Type B pancreatic cell (in vitro differentiated cells): ENCODE measurements around the gene IRF2BPL. TPM values are rescaled to one million over a fixed set of nuclear protein-coding genes. Genes with fewer than 3 reads are reported as not detected.

ENCODE experiments used
- DNase-seq: peaks from one replicate; pipeline ENCODE4 v3.0.0; 2021; ENCODE audit warnings: mixed read lengths; ENCODE audit not compliant: unreplicated experiment; ENCODE audit errors: extremely low spot score
- H3K27ac Mint-ChIP-seq: 2 replicates; pipeline ENCODE4 v1.8.0; 2021; ENCODE audit warnings: mild to moderate bottlenecking, mixed read lengths
- H3K27me3 Mint-ChIP-seq: 2 replicates; pipeline ENCODE4 v1.8.0; 2021; ENCODE audit warnings: mixed read lengths
- H3K36me3 Mint-ChIP-seq: 2 replicates; pipeline ENCODE4 v1.8.0; 2021; ENCODE audit warnings: mixed read lengths
- H3K4me1 Mint-ChIP-seq: one replicate; pipeline ENCODE4 v1.8.0; 2021; ENCODE audit warnings: mixed read lengths; ENCODE audit not compliant: unreplicated experiment
- H3K4me3 Mint-ChIP-seq: 2 replicates; pipeline ENCODE4 v1.8.0; 2021; ENCODE audit warnings: mild to moderate bottlenecking, mixed read lengths
- H3K9me3 Mint-ChIP-seq: 2 replicates; pipeline ENCODE4 v1.8.0; 2021; ENCODE audit warnings: mixed read lengths
- total RNA-seq: library from RNA; stranded (reverse); gene quantifications from 2 replicates; pipeline ENCODE4 v1.2.1, GENCODE V29; 2021; ENCODE audit warnings: low replicate concordance
- TF ChIP-seq, protein P1 (sequence below): fragments of 200-600 bp; sonication (generic); conservative IDR thresholded peaks from 2 replicates; pipeline ENCODE4 v1.5.0; 2021; ENCODE audit warnings: antibody characterized with exemption, mild to moderate bottlenecking

Gene IRF2BPL
- total RNA-seq, 1 donor from 2014 or later, result 59.7 TPM

DNA sequence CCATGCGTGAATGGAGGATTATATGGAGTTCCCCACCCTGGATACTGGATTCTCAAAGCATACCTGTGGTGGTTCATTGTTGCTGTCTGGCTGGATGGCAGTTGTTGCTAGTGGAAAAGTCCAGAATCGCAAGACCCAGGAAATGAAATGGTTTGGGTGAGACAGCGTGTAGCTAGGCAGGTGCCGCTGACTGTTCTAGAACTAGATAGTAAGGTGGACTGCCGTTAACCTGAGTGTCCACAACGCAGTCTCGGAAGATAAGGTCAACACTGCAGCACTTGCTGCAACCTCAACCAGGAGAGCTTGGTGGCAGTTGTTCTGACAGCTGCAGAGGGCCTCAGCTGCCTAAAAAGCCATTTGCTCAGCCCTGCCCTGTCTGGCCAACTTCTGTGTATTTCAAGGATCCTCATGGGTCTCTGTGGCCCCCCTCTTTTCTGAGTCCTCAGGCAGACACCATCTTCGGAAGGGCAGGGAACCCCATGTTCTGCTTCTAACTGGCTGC is 15.5 kb upstream of the IRF2BPL start:
- TF ChIP-seq, protein P1, sequence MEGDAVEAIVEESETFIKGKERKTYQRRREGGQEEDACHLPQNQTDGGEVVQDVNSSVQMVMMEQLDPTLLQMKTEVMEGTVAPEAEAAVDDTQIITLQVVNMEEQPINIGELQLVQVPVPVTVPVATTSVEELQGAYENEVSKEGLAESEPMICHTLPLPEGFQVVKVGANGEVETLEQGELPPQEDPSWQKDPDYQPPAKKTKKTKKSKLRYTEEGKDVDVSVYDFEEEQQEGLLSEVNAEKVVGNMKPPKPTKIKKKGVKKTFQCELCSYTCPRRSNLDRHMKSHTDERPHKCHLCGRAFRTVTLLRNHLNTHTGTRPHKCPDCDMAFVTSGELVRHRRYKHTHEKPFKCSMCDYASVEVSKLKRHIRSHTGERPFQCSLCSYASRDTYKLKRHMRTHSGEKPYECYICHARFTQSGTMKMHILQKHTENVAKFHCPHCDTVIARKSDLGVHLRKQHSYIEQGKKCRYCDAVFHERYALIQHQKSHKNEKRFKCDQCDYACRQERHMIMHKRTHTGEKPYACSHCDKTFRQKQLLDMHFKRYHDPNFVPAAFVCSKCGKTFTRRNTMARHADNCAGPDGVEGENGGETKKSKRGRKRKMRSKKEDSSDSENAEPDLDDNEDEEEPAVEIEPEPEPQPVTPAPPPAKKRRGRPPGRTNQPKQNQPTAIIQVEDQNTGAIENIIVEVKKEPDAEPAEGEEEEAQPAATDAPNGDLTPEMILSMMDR, result no peak
- no peaks in the 10 kb centered on the region for H3K27me3 Mint-ChIP-seq
- H3K36me3 Mint-ChIP-seq, result no peaks in the 10 kb centered on the region
- no peak for DNase-seq
- peaks cover 73% of the 10 kb centered on the region for H3K4me1 Mint-ChIP-seq
- H3K27ac Mint-ChIP-seq, result peak overlapping the region; percentile 72
- no peaks in the 10 kb centered on the region for H3K9me3 Mint-ChIP-seq
- H3K4me3 Mint-ChIP-seq, result peak overlapping the region; percentile 62

DNA sequence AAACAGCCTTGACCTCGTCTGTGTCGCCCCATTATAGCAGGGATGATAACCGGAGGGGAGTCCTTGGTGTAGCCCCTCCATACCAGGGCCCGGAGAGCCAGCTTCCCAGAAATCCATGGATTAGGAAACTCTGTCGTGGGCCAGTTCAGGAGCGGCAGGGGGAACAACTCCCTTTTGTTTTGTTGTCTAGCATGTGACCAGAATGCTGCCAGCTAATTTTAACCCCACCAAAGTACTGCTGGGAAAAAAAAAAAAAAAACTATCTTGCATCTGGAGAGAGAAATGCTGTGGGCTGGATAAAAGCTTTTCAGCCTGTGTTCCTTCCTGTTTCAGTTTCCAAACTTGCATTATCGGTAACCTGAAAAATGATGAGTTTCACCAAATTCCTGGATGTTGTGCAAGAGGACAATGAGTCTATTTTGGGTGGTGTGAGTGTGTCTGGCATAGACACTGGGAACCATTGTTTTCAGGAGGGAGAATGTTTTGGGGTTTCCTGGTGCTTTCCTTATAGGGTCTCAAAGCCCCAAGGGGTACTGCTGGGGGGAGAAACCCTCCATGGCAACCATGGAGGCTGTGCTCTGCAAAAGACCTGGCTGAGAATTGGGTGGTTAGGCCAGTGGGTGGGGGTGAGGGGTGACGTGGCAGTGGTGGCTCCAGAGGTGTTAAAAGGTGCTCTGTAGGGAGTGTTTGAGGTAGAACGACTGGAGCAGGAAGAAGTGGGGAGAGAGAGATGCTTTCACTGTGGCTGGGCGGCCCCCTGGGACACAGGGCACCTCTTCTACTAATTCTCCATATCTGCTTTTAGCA is 14.9 kb upstream of the IRF2BPL start:
- peaks cover 80% of the 10 kb centered on the region for H3K4me1 Mint-ChIP-seq
- TF ChIP-seq, protein P1, result no peak
- peak overlapping the region; percentile 62 for H3K4me3 Mint-ChIP-seq
- peak overlapping the region; percentile 72 for H3K27ac Mint-ChIP-seq
- DNase-seq, result no peak
- no peaks in the 10 kb centered on the region for H3K9me3 Mint-ChIP-seq
- no peaks in the 10 kb centered on the region for H3K36me3 Mint-ChIP-seq
- no peaks in the 10 kb centered on the region for H3K27me3 Mint-ChIP-seq

DNA sequence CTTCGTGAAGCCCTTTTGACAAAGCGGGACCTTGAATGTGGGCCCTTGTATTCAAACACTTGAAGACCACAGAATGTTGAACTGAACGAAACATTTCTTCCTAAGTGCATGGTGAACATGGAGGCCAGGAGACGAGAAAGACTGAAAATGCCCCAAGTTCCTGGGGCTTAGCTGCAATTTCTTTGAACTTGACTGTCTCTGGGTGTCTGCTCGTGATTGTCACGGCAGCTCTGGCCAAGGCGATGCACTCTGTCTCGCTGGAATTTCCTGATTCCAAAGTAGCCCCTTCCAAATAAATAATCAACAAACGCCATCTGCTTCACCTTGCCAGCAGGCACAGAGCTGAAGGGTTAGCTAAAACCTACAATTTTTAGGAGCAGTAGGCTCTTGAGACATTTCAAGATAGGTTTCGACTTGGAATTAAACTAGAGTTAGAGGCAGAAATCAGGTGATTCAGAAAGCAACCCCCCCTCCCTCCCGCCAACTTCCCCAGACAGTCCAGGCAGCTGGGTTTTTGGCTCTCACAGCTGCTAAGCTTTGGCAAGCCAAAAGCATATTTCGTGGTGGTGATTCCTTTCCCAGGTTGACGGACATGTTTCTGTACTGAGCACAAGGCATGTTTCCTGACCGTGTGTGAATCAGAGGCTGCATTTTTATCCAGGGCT is 13.5 kb upstream of the IRF2BPL start:
- no peaks in the 10 kb centered on the region for H3K9me3 Mint-ChIP-seq
- no peaks in the 10 kb centered on the region for H3K27me3 Mint-ChIP-seq
- H3K4me3 Mint-ChIP-seq, result peak overlapping the region; percentile 56
- peak overlapping the region; percentile 91 for H3K27ac Mint-ChIP-seq
- TF ChIP-seq, protein P1, result no peak
- H3K36me3 Mint-ChIP-seq, result no peaks in the 10 kb centered on the region
- DNase-seq, result no peak
- H3K4me1 Mint-ChIP-seq, result peaks cover 89% of the 10 kb centered on the region

DNA sequence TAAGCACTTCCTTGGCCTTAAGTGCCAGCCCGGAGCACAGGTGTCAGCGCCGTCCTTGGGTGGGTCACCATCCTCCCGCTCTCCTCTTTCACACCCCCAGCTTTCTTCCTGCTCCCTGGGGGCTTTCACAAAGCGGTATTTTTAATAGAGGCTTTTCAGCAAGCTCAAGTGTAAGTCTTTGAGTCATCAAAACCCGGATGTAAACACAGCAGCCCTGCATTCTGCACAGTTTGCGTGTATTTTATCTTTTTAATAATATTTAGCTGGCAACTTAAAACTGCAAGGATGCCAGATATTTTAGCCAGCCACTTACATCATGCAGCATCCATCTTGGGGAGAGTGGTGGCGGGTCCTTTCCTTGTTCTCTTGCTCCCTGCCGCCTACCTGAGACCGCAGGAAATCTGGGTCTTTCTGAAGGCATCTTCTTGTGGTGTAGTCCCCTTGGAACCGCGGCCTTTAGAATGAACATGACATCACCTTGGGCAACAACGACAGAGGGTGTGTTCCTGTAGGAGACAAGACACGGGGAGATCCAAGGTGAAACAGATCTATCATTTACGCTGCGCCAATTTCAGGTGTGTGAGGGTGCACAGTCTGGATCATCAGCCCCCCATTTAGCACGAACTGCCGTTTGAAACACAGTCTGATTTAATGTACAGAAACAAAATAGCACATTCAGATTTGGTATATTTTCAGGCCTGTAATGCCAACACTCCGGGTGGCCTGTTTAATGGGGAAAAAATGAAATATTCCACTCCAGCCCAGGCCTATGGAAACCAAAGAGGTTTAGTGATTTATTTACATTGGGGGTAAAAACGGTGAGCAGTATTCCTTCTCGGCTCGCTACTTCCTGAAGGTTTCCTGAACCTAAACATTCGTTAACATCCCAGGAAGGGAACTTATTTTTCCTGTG is 12.5 kb upstream of the IRF2BPL start:
- H3K4me3 Mint-ChIP-seq, result peak overlapping the region; percentile 80
- H3K27me3 Mint-ChIP-seq, result no peaks in the 10 kb centered on the region
- no peaks in the 10 kb centered on the region for H3K36me3 Mint-ChIP-seq
- peaks cover 90% of the 10 kb centered on the region for H3K4me1 Mint-ChIP-seq
- H3K27ac Mint-ChIP-seq, result peak overlapping the region; percentile 91
- no peak for DNase-seq
- TF ChIP-seq, protein P1, result no peak
- H3K9me3 Mint-ChIP-seq, result no peaks in the 10 kb centered on the region

DNA sequence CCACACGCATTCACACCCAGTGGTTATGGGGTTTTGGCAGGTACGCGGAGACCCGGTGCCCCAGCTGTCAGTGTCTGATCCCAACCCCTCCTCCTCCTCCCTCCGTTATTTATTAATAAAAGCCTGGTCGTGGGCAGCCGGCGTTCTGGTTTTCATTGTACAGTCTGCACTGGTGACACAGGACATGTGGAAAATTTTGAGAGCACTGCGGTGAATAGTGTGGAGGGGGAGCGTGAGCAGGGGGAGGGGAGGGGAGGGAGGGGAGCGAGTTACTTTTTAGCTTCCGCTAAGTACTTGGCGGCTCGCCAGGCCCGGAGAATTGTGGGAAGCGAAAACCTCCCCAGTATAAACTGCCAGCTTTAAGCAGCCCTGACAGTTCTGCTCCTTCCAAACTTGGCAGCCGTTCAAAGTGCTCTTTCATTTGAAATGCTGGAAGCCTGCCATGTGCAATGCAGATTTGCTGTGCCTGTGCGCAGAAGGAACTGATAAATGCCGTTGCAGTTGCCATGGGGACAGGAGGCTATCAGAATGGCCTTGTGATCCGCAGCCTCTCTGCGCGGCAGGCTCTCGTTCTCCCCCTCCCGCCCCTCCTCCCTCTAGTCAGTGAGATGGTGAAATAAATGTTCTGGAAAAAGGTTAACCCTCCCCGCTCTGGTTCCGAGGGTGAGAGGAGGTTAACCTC is 11.7 kb upstream of the IRF2BPL start:
- H3K36me3 Mint-ChIP-seq, result no peaks in the 10 kb centered on the region
- no peaks in the 10 kb centered on the region for H3K9me3 Mint-ChIP-seq
- no peaks in the 10 kb centered on the region for H3K27me3 Mint-ChIP-seq
- DNase-seq, result peak; percentile 97
- H3K4me3 Mint-ChIP-seq, result peak overlapping the region; percentile 80
- TF ChIP-seq, protein P1, result no peak
- peaks cover 90% of the 10 kb centered on the region for H3K4me1 Mint-ChIP-seq
- peak overlapping the region; percentile 91 for H3K27ac Mint-ChIP-seq
